ENCODE measurements around the gene SPRED2. TPM values are rescaled to one million over a fixed set of nuclear protein-coding genes. Genes with fewer than 3 reads are reported as not detected.

SPRED2 gene
- polyA plus RNA-seq, 2 of the 4 experiments (the other 2 are of a cell fraction), result 20.6 to 29.3 TPM

GRCh38 chr2:65313954-65314256, 118.5 kb downstream of the SPRED2 start:
- ATAC-seq (no peak), FAIRE-seq (no peak), DNase-seq (ENCODE audit: low read depth in 1 of 2, low spot score in 1 of 2) (no peak)
- H3K4me1 ChIP-seq, result peaks cover 2% of the 10 kb centered on the region; the same call in 2 of the 3 replicates
- H3K9me3 ChIP-seq, result no peaks in the 10 kb centered on the region
- ChIA-PET POLR2A (no interaction called here), CTCF (interaction anchor here (0.9 kb wide), 1 partner anchor 49 kb away, joined by 3 read pairs; no protein-coding TSS in a partner anchor)
- H3K27ac ChIP-seq, result no peak overlapping the region
- no peak for TF ChIP-seq ZFP36 (IDR thresholded peaks at IDR 0.05; ENCODE audit: borderline replicate concordance, partially characterized antibody)
- TF ChIP-seq HOXA7 (CRISPR knock-in tag; IDR thresholded peaks at IDR 0.05), result no peak
- 97% methylated on average over 24 of the region's 24 CpGs for WGBS (ENCODE audit: missing lambda C conversion rate)
- H3K4me2 ChIP-seq, result no peak overlapping the region
- H3K4me3 ChIP-seq, result no peak overlapping the region

GRCh38 chr2:65313126-65313953, 119.1 kb downstream of the SPRED2 start:
- H3K4me1 ChIP-seq, result no peaks in the 10 kb centered on the region
- TF ChIP-seq HDAC2 (IDR thresholded peaks at IDR 0.05) (no peak), GATA3 (IDR thresholded peaks at IDR 0.05; ENCODE audit: borderline replicate concordance) (no peak), CEBPB (IDR thresholded peaks at IDR 0.05) (no peak), ZFP36 (IDR thresholded peaks at IDR 0.05; ENCODE audit: borderline replicate concordance, partially characterized antibody) (no peak)
- no peak for ATAC-seq

GRCh38 chr2:65311596-65311995, 120.8 kb downstream of the SPRED2 start:
- no peaks in the 10 kb centered on the region for H3K4me1 ChIP-seq
- no peaks in the 10 kb centered on the region for H3K9me3 ChIP-seq
- 89% methylated on average over 7 of the region's 7 CpGs for WGBS (ENCODE audit: missing lambda C conversion rate)
- ATAC-seq (no peak), DNase-seq (ENCODE audit: low read depth in 1 of 2, low spot score in 1 of 2) (no peak), FAIRE-seq (no peak)
- POLR2A ChIA-PET, result no interaction called here
- H3K4me2 ChIP-seq, result no peak overlapping the region
- no peak overlapping the region for H3K27ac ChIP-seq
- CTCF ChIA-PET, result interaction anchor here (0.9 to 1.6 kb wide), 5 partner anchors 9 to 110 kb away, joined by 3 to 4 read pairs (median 4); no protein-coding TSS in a partner anchor
- TF ChIP-seq BCL3 (IDR thresholded peaks at IDR 0.05) (no peak), TP53 (CRISPR knock-in tag; IDR thresholded peaks at IDR 0.05) (no peak), ZNF302 (CRISPR knock-in tag; IDR thresholded peaks at IDR 0.05) (no peak), CBX2 (IDR thresholded peaks at IDR 0.05; ENCODE audit: borderline replicate concordance, low read depth) (no peak), ATOH8 (CRISPR knock-in tag; IDR thresholded peaks at IDR 0.05; ENCODE audit: low read depth) (no peak), HES2 (IDR thresholded peaks at IDR 0.05) (no peak), RFX5 (IDR thresholded peaks at IDR 0.05) (no peak), GATA3 (IDR thresholded peaks at IDR 0.05; ENCODE audit: borderline replicate concordance) (no peak), BHLHE40 (IDR thresholded peaks at IDR 0.05; ENCODE audit: low read depth, low read length) (no peak), MAZ (IDR thresholded peaks at IDR 0.05; ENCODE audit: borderline replicate concordance, low read depth, low read length) (no peak), CBX8 (IDR thresholded peaks at IDR 0.05) (no peak), KDM1A (IDR thresholded peaks at IDR 0.05; ENCODE audit: low read depth) (no peak), CEBPB (IDR thresholded peaks at IDR 0.05) (no peak), RAD21 (conservative IDR thresholded peaks at IDR 0.05 in 1 of 2, IDR thresholded peaks at IDR 0.05 in 1 of 2) (no peak), ELK1 (IDR thresholded peaks at IDR 0.05; ENCODE audit: low read depth, low read length) (no peak), PBX3 (IDR thresholded peaks at IDR 0.05) (no peak)
- H3K4me3 ChIP-seq, result no peak overlapping the region

More at GRCh38 chr2:65313126-65313953, 119.1 kb downstream of the SPRED2 start:
- DNase-seq (ENCODE audit: low read depth in 1 of 2, low spot score in 1 of 2) (no peak), FAIRE-seq (no peak)
- WGBS (ENCODE audit: missing lambda C conversion rate), result 93% methylated on average over 51 of the region's 52 CpGs
- no peaks in the 10 kb centered on the region for H3K9me3 ChIP-seq
- ChIA-PET CTCF (interaction anchor here (0.9 to 1.9 kb wide), 3 partner anchors 16 to 50 kb away, joined by 3 to 4 read pairs (median 3); no protein-coding TSS in a partner anchor), POLR2A (no interaction called here)
- no peak overlapping the region for H3K4me3 ChIP-seq
- no peak overlapping the region for H3K27ac ChIP-seq
- H3K4me2 ChIP-seq, result no peak overlapping the region
